ENCODE measurements around the gene CCDC174.

GRCh38 chr3:14691719-14692118, 40.2 kb downstream of the CCDC174 start:
- TF ChIP-seq, protein P1, sequence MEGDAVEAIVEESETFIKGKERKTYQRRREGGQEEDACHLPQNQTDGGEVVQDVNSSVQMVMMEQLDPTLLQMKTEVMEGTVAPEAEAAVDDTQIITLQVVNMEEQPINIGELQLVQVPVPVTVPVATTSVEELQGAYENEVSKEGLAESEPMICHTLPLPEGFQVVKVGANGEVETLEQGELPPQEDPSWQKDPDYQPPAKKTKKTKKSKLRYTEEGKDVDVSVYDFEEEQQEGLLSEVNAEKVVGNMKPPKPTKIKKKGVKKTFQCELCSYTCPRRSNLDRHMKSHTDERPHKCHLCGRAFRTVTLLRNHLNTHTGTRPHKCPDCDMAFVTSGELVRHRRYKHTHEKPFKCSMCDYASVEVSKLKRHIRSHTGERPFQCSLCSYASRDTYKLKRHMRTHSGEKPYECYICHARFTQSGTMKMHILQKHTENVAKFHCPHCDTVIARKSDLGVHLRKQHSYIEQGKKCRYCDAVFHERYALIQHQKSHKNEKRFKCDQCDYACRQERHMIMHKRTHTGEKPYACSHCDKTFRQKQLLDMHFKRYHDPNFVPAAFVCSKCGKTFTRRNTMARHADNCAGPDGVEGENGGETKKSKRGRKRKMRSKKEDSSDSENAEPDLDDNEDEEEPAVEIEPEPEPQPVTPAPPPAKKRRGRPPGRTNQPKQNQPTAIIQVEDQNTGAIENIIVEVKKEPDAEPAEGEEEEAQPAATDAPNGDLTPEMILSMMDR (IDR thresholded peaks at IDR 0.05; ENCODE audit: low read depth, low read length, missing input control) = no peak
- TF ChIP-seq TAF1 (conservative IDR thresholded peaks at IDR 0.05) (no peak), FOXA1 (IDR thresholded peaks at IDR 0.05) (no peak), RAD21 (IDR thresholded peaks at IDR 0.05) (no peak), EGR1 (IDR thresholded peaks at IDR 0.05; ENCODE audit: low read depth in 2 of 2) (no peak), SP1 (IDR thresholded peaks at IDR 0.05) (no peak), FOXA2 (IDR thresholded peaks at IDR 0.05) (no peak), GABPA (IDR thresholded peaks at IDR 0.05 in 1 of 2, conservative IDR thresholded peaks at IDR 0.05 in 1 of 2) (no peak), YY1 (IDR thresholded peaks at IDR 0.05) (no peak), JUND (IDR thresholded peaks at IDR 0.05) (no peak), RXRA (IDR thresholded peaks at IDR 0.05) (no peak)
- TF ChIP-seq, protein P2, sequence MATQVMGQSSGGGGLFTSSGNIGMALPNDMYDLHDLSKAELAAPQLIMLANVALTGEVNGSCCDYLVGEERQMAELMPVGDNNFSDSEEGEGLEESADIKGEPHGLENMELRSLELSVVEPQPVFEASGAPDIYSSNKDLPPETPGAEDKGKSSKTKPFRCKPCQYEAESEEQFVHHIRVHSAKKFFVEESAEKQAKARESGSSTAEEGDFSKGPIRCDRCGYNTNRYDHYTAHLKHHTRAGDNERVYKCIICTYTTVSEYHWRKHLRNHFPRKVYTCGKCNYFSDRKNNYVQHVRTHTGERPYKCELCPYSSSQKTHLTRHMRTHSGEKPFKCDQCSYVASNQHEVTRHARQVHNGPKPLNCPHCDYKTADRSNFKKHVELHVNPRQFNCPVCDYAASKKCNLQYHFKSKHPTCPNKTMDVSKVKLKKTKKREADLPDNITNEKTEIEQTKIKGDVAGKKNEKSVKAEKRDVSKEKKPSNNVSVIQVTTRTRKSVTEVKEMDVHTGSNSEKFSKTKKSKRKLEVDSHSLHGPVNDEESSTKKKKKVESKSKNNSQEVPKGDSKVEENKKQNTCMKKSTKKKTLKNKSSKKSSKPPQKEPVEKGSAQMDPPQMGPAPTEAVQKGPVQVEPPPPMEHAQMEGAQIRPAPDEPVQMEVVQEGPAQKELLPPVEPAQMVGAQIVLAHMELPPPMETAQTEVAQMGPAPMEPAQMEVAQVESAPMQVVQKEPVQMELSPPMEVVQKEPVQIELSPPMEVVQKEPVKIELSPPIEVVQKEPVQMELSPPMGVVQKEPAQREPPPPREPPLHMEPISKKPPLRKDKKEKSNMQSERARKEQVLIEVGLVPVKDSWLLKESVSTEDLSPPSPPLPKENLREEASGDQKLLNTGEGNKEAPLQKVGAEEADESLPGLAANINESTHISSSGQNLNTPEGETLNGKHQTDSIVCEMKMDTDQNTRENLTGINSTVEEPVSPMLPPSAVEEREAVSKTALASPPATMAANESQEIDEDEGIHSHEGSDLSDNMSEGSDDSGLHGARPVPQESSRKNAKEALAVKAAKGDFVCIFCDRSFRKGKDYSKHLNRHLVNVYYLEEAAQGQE (IDR thresholded peaks at IDR 0.05) = no peak
- TF ChIP-seq, protein P3, sequence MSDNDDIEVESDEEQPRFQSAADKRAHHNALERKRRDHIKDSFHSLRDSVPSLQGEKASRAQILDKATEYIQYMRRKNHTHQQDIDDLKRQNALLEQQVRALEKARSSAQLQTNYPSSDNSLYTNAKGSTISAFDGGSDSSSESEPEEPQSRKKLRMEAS (IDR thresholded peaks at IDR 0.05) = no peak

All from liver (tissue), 3 donors.